Thyroid gland (tissue), 4 donors: ENCODE results near the gene RTTN. TPM values are rescaled to one million over a fixed set of nuclear protein-coding genes. Genes with fewer than 3 reads are reported as not detected.

ENCODE experiments used
- DNase-seq, 2 donors: peaks; one replicate each; pipeline ENCODE4 v3.0.0-alpha.2; 2019
- H3K27ac ChIP-seq, 3 donors: fragments of 200-600 bp; sonication (generic); 1 replicate in 2 of 3; 2 replicates in 1 of 3; pipeline ENCODE4 v1.5.1; 2016 to 2019; ENCODE audit warnings: mild to moderate bottlenecking in 1 of 3, moderate library complexity in 1 of 3
- H3K27me3 ChIP-seq: fragments of 200-600 bp; sonication (generic); one replicate; pipeline ENCODE4 v1.5.1; 2019
- H3K36me3 ChIP-seq, 2 donors: fragments of 200-600 bp; sonication (generic); one replicate each; pipeline ENCODE4 v1.5.1; 2016 to 2019
- H3K4me1 ChIP-seq, 2 donors: fragments of 200-600 bp; sonication (generic); one replicate each; pipeline ENCODE4 v1.5.1; 2017 to 2019
- H3K4me3 ChIP-seq, 3 donors: fragments of 200-600 bp; sonication (generic); replicated peaks in 1 of 3; 1 replicate in 2 of 3; 2 replicates in 1 of 3; pipeline ENCODE4 v1.5.1; 2016; ENCODE audit warnings: mild to moderate bottlenecking in 1 of 3
- H3K9me3 ChIP-seq: fragments of 200-600 bp; sonication (generic); one replicate; pipeline ENCODE4 v1.5.1; 2017
- CTCF ChIP-seq, 6 experiments: fragments of 200-600 bp in 3 of 6; fragments of 450-650 bp in 3 of 6; sonication (generic) in 3 of 6; IDR thresholded peaks; one replicate each; pipeline ENCODE4 v1.5.1; 2016 to 2019; ENCODE audit warnings: antibody characterized with exemption in 6 of 6, mild to moderate bottlenecking in 2 of 6, inconsistent platforms in 1 of 6, moderate library complexity in 1 of 6
- POLR2A ChIP-seq, 2 donors: fragments of 450-650 bp; IDR thresholded peaks; one replicate each; pipeline ENCODE4 v1.6.1; 2017; ENCODE audit warnings: antibody characterized with exemption in 2 of 2, mild to moderate bottlenecking in 2 of 2, moderate library complexity in 1 of 2
- WGBS, 2 donors: methylation state at CpG; one replicate each; pipeline ENCODE4 v1.1.5; 2017; 5-methylcytosine and 5-hydroxymethylcytosine counted together
- intact Hi-C: fragments of 100-400 bp; cut with DNase I; formaldehyde crosslinking; loops from one replicate; pipeline ENCODE4 v1.15.1; 2023
- total RNA-seq, 4 donors: library from RNA; depleted of rRNA; stranded (reverse); fragments of >200 nt; gene quantifications; one replicate each; pipeline ENCODE4 v1.2.3, GENCODE V29; 2016

RTTN gene
- total RNA-seq, 4 donors from 2014 or later: 12.6 to 34.6 (median 19.3) TPM

DNA sequence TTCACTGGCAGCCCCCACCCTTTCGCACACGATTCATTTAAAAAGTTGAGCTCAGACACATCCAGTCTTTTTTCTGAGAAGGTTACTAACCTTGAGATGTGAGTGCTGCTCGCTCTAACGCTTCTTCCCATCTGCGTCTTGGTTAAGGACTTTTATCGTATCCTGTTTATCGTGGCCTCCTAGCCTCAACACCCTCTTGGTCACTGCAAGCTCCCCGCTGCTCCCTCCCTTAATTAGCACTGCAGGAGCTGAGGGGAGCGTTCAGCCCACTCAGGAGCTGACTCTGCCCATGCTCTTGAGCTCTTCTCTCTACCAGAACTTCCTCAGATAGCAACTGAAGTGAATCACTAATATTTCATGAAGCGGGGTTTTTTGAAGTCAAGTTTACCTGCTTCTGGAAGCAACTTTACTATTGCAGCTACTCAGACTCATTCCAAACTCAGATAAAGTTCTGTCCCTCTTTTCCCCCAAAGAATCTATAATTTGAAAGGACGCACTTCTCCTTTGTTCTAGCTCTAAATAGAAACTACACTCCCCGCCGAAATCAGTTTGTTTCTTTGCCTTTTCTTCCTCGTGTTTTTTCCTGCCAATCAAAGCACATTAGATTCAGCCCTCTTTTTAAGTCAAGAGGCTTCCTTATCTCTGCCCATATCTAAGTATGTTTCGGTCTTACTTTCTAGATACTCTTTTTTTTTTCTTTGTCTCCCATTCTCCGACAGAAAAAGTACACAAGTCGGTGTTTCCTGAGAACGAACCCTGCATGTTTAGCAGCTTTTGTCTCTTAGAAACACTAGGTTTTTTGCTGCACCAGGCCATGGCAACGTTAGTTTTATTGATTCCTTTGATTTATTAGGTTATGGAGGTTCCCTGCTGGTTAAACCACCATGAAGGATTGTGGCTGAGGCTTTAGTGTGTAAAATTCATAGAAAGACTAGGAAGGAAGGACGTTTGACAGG is 248.5 kb downstream of the RTTN start:
- H3K36me3 ChIP-seq: no peaks in the 10 kb centered on the region
- DNase-seq: no peak
- TF ChIP-seq POLR2A (IDR thresholded peaks at IDR 0.05) (no peak), CTCF (IDR thresholded peaks at IDR 0.05) (no peak)
- H3K4me1 ChIP-seq: no peaks in the 10 kb centered on the region
- intact Hi-C loops: no loop called here
- H3K27me3 ChIP-seq: no peaks in the 10 kb centered on the region
- no peak overlapping the region for H3K27ac ChIP-seq
- no peak overlapping the region for H3K4me3 ChIP-seq
- WGBS, 2 donors: 61 to 63% methylated on average over 20 of the region's 20 CpGs
- H3K9me3 ChIP-seq: no peaks in the 10 kb centered on the region

GRCh38 chr18:69956057-69956456 is 249.4 kb downstream of the RTTN start:
- no peak for DNase-seq
- intact Hi-C loops: no loop called here
- WGBS, 2 donors: 75 to 79% methylated on average over 4 to 5 of the region's 5 CpGs
- H3K4me3 ChIP-seq: no peak overlapping the region
- no peak overlapping the region for H3K27ac ChIP-seq
- no peaks in the 10 kb centered on the region for H3K27me3 ChIP-seq
- H3K36me3 ChIP-seq: no peaks in the 10 kb centered on the region
- no peaks in the 10 kb centered on the region for H3K9me3 ChIP-seq
- no peaks in the 10 kb centered on the region for H3K4me1 ChIP-seq
- TF ChIP-seq CTCF (IDR thresholded peaks at IDR 0.05) (no peak), POLR2A (IDR thresholded peaks at IDR 0.05) (no peak)

GRCh38 chr18:69954719-69955480 is 250.6 kb downstream of the RTTN start:
- Histone ChIP-seq H3K4me1 (no peaks in the 10 kb centered on the region), H3K27me3 (no peaks in the 10 kb centered on the region), H3K9me3 (no peaks in the 10 kb centered on the region), H3K36me3 (no peaks in the 10 kb centered on the region), H3K4me3 (no peak overlapping the region), H3K27ac (no peak overlapping the region)
- DNase-seq: no peak
- 80 to 83% methylated on average over 5 of the region's 5 CpGs for WGBS, 2 donors
- TF ChIP-seq POLR2A (IDR thresholded peaks at IDR 0.05): no peak
- no peak for TF ChIP-seq CTCF (IDR thresholded peaks at IDR 0.05)
- intact Hi-C loops: no loop called here

GRCh38 chr18:69953191-69953590 is 252.3 kb downstream of the RTTN start:
- TF ChIP-seq POLR2A (IDR thresholded peaks at IDR 0.05) (no peak), CTCF (IDR thresholded peaks at IDR 0.05) (no peak)
- Histone ChIP-seq H3K36me3 (no peaks in the 10 kb centered on the region), H3K27ac (no peak overlapping the region), H3K4me3 (no peak overlapping the region), H3K9me3 (no peaks in the 10 kb centered on the region), H3K4me1 (no peaks in the 10 kb centered on the region), H3K27me3 (no peaks in the 10 kb centered on the region)
- WGBS, 2 donors: 97 to 98% methylated on average over 2 of the region's 2 CpGs
- intact Hi-C loops: no loop called here
- no peak for DNase-seq

Other genes starting within 250 kb of the RTTN start
- gene SOCS6, start 83.4 kb upstream of the RTTN start, total RNA-seq: 10 to 100 TPM; 20.7 to 25.6 (median 23.6) TPM